Measurements from ENCODE around the gene RCN1.

RCN1 gene

GRCh38 chr11:32141745-32142546 is 51.1 kb downstream of the RCN1 start:
- CTCF ChIA-PET: interaction anchor here (0.5 to 1.1 kb wide), 3 partner anchors 25 to 94 kb away, joined by 3 to 5 read pairs (median 3); no protein-coding TSS in a partner anchor
- H3K4me1 ChIP-seq (ENCODE audit: control insufficient read depth, insufficient read depth, low read length): no peaks in the 10 kb centered on the region
- no peaks in the 10 kb centered on the region for H3K9me3 ChIP-seq (ENCODE audit: control insufficient read depth, insufficient read depth, low read depth, low read length)
- no peaks in the 10 kb centered on the region for H3K36me3 ChIP-seq (ENCODE audit: control insufficient read depth in 2 of 2, insufficient read depth in 1 of 2, low read length in 2 of 2)
- no peak overlapping the region for H3K4me3 ChIP-seq (ENCODE audit: low read depth, low read length)
- H3K27ac ChIP-seq (ENCODE audit: extremely low read depth, low read depth, low read length): no peak overlapping the region
- no peak for TF ChIP-seq ZNF548 (tag by site-specific recombination; IDR thresholded peaks at IDR 0.05)
- TF ChIP-seq ZNF623 (tag by site-specific recombination; IDR thresholded peaks at IDR 0.05): no peak
- no peak for TF ChIP-seq ZNF585B (tag by site-specific recombination; IDR thresholded peaks at IDR 0.05)
- no peak for TF ChIP-seq ZNF843 (tag by site-specific recombination; IDR thresholded peaks at IDR 0.05)
- TF ChIP-seq OSR2 (tag by site-specific recombination; IDR thresholded peaks at IDR 0.05): no peak
- no peak for TF ChIP-seq REPIN1 (tag by site-specific recombination; IDR thresholded peaks at IDR 0.05; ENCODE audit: low read depth)
- TF ChIP-seq ZNF747 (tag by site-specific recombination; IDR thresholded peaks at IDR 0.05): no peak
- no peak for TF ChIP-seq SP2 (tag by site-specific recombination; IDR thresholded peaks at IDR 0.05)
- no peak for TF ChIP-seq ZNF645 (tag by site-specific recombination; IDR thresholded peaks at IDR 0.05)
- TF ChIP-seq OVOL3 (tag by site-specific recombination; IDR thresholded peaks at IDR 0.05): no peak
- POLR2A ChIA-PET: interaction anchor here (0.7 kb wide), 1 partner anchor 149 kb away, joined by 3 read pairs; no protein-coding TSS in a partner anchor

- no peaks in the 10 kb centered on the region for H3K36me3 ChIP-seq (ENCODE audit: control insufficient read depth in 2 of 2, insufficient read depth in 1 of 2, low read length in 2 of 2)
- H3K4me1 ChIP-seq (ENCODE audit: control insufficient read depth, insufficient read depth, low read length): no peaks in the 10 kb centered on the region
- no peak overlapping the region for H3K27ac ChIP-seq (ENCODE audit: extremely low read depth, low read depth, low read length)
- ChIA-PET POLR2A (no interaction called here), CTCF (interaction anchor here (0.6 to 1.0 kb wide), 3 partner anchors 29 to 778 kb away, joined by 3 to 4 read pairs (median 3); no protein-coding TSS in a partner anchor)
- TF ChIP-seq ZSCAN18 (tag by site-specific recombination; IDR thresholded peaks at IDR 0.05) (no peak), SCRT2 (tag by site-specific recombination; IDR thresholded peaks at IDR 0.05) (0 out of 2 replicates have a peak, but pooled peaks have one; percentile 20)
- no peak overlapping the region for H3K4me3 ChIP-seq (ENCODE audit: low read depth, low read length)
- H3K9me3 ChIP-seq (ENCODE audit: control insufficient read depth, insufficient read depth, low read depth, low read length): no peaks in the 10 kb centered on the region
These were observed 52.5 kb downstream of the RCN1 start for GRCh38 chr11:32143378-32143777.

GRCh38 chr11:32145282-32145681 is 54.4 kb downstream of the RCN1 start:
- Histone ChIP-seq H3K27ac (ENCODE audit: extremely low read depth, low read depth, low read length) (no peak overlapping the region), H3K9me3 (ENCODE audit: control insufficient read depth, insufficient read depth, low read depth, low read length) (no peaks in the 10 kb centered on the region), H3K36me3 (ENCODE audit: control insufficient read depth in 2 of 2, insufficient read depth in 1 of 2, low read length in 2 of 2) (no peaks in the 10 kb centered on the region), H3K4me1 (ENCODE audit: control insufficient read depth, insufficient read depth, low read length) (no peaks in the 10 kb centered on the region), H3K4me3 (ENCODE audit: low read depth, low read length) (no peak overlapping the region)
- POLR2A ChIA-PET: no interaction called here
- CTCF ChIA-PET: no interaction called here
- TF ChIP-seq ZIC2 (tag by site-specific recombination; IDR thresholded peaks at IDR 0.05) (no peak), ZNF146 (tag by site-specific recombination; IDR thresholded peaks at IDR 0.05) (no peak), ZNF426 (tag by site-specific recombination; IDR thresholded peaks at IDR 0.05) (no peak), ZNF639 (tag by site-specific recombination; IDR thresholded peaks at IDR 0.05) (no peak), ZNF707 (tag by site-specific recombination; IDR thresholded peaks at IDR 0.05) (no peak), ZNF580 (tag by site-specific recombination; IDR thresholded peaks at IDR 0.05) (no peak), ZNF488 (tag by site-specific recombination; IDR thresholded peaks at IDR 0.05) (no peak), ZBTB11 (tag by site-specific recombination; conservative IDR thresholded peaks at IDR 0.05; ENCODE audit: low read depth) (no peak), ZNF521 (tag by site-specific recombination; IDR thresholded peaks at IDR 0.05) (no peak)
